GM21390 (cell line): Measurements from ENCODE around the gene SLC8A1.

Source experiments
- ATAC-seq: cut with Tn5 transposase; IDR thresholded peaks from one replicate; pipeline ENCODE4 v1.9.1; 2021; ENCODE audit not compliant: unreplicated experiment

The SLC8A1 gene

DNA sequence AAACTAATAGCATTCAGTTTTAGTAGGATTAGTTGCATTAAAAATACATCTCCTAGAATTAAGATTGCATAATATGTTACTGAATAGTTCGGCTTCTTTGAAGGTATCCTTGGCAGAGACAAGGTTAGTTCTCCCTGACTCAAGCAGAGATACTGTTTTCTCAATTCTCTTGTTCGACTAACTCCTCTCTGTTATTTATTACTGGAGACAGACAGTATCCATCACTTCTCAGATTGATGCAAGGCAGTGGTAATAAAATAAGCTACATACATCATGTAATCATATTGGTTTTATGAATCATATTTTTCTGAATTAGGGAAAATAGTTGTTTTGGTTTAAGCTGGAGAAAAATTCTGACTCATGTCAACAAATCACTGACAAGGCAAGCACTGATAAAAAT is 134.8 kb downstream of the SLC8A1 start:
- no peak for ATAC-seq

DNA sequence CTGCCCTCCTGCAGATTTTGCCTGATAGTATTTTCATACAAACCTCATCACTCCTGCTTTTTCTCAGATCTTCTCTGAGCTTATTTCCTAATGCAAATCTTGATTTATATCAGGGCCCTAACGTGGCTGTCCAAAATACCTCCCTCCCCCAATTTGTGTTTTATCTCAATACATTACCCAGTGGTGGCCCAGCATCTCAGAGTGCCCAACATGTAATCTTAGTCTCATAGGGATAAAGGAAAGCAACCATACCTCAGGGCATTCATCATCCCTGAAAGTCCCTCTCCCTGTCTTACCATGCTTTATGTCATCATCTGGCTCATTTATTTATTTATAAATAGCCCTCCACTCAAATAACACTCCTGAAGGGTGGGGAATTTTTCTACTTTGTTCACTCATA is 135.3 kb downstream of the SLC8A1 start:
- no peak for ATAC-seq

DNA sequence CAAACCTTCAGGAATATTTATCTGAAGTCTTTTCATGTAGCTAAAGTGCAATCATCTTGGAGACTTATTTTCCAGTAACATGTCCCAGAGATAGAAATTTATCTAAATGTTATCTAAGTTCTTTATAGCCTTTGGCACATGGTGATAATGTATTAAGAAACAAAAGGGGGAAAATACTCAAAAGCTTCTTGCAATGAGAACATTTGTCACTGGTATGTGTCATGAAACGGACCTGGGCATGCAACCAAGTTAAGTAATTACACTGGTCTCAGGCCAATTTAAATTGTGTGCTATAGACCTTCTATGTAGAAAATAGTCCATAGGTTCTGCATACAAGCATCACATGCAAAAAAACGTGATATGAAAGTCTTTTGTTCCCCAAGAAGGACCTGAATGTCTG is 136.2 kb downstream of the SLC8A1 start:
- no peak for ATAC-seq

DNA sequence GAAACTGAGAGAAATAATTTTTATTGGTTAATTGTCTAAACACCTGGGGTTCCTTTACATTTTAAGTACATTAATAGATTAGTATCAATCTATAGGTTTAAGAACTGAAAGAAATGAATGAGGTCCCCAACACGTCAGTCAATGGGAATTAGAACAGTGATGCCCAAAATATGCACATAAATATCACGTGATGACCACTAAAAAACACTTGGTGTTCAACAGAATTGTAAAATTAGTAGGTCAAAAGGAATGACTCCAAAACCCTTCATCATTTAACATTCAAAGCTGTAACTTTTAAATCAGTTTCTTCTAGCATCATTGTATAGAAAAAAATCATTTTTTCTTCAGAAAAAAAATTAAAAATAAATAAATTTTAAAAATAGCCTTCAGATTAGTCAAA is 140.9 kb downstream of the SLC8A1 start:
- ATAC-seq: no peak

DNA sequence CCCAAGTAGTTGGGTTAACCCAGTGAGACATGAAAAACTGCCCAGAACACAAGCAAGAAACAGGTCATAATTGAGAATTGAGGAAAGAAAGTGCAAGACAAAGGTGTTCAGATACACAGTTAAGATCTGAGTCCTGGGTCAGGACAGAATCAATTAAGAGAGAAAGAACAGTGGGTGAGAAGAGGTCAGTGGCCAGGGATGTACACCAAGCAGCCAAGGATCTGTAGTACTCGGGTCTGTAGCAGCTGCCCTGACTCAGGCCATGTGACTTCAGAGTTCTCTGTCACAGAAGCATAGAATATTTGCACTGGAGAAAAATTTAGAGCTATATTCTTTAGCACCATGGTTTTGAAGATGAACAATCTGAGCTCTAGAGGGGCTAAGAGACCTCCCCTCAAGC is 141.6 kb downstream of the SLC8A1 start:
- ATAC-seq: no peak

DNA sequence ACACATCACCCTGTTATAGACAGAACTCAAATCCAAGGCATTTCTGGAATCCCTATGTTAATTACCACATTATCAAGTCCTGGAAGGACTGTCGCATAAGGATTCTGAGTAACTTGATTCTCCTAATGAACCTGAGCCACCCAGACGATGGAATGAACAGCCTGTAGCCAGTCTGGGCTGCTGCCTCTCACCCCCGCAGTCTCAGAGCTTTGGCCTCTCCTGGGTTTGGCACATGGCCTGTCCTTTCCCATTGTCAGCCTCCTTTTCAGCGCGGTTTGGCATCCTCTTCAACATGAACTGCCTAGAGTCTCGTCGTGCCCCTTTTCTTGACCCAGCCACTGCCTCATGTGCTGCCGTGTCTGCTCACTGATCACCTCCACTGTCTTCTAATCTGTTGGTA is 147.6 kb downstream of the SLC8A1 start:
- no peak for ATAC-seq

DNA sequence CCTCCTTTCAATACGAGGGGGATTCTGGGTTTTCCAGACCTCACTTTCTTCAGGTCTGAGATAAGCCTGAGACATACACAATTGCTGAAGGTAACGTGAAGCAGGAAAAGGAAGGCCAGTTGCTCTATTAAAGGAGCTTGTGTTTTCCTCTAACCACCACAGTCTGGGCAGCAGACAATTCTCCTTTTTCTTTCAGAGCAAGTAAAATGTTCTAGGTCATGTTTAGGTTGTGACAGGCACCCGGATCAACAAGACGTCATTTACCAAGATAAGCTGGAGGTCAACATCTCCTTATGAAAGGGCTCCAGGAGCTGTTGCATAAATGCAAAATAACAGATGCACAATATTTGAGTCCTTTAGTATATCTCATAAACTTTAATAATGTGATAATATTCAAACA is 148.1 kb downstream of the SLC8A1 start:
- ATAC-seq: no peak

DNA sequence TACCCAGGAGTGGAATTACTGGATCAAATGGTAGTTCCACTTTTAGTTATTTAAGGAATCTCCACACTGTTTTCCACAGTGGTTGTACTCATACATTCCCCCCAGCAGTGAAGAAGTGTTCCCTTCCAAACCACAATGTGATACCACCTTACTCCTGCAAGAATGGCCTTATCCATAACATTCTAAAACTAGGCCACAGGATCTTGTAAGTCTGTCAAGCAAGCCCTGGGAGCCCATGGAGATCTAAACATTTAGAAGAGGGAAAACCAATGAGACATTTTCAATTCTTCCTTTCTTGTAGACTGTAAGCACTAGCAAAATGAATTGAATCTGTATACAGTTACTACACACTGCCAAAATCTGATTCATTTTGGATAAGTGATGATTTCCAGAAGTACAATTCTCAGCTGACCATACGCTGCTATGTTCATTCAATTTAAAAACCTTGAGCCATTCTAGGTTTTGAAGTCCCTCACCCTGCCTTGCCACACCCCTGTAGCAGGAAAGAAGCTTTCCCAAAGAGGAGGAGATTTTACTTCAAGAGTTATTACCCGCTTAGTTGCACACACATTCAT is 149.1 kb downstream of the SLC8A1 start:
- no peak for ATAC-seq

DNA sequence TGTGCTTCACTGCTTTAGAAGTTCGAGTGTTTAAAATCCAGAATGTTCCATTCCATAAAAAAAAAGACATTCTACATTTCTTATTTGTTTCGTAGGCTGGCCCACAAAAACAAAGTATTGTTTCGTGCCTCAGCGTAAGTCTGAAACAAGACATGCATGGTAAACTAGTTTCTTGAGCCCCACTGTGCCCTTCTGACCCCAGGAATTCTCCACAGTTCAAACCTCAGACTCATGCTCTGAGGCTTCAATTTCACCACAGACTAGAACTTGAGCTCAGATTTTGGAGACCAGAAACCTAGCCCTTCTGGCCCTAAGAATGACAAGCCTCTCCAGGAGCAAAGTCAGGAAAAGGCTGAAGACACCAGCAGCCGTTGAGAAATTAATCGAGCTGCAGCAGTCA is 151.5 kb downstream of the SLC8A1 start:
- ATAC-seq: no peak

DNA sequence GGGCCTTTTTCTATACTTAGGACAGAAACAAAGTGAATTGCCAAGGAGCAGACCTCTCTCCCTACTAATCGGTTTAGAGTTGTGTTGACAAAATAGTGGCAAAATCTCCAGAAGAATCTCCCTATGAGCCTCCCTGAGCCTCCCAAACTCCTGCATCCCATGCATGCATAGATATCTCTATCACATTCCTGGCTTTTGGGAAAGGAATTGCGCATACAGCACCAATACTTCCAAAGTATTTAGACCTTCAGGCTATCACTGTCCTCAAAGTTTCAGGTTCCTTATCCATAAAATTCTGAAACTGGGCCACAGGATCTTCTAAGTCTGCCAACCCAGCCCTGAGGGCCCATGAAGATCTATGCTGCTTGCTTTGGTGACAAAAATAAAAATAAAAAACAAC is 152.1 kb downstream of the SLC8A1 start:
- no peak for ATAC-seq

DNA sequence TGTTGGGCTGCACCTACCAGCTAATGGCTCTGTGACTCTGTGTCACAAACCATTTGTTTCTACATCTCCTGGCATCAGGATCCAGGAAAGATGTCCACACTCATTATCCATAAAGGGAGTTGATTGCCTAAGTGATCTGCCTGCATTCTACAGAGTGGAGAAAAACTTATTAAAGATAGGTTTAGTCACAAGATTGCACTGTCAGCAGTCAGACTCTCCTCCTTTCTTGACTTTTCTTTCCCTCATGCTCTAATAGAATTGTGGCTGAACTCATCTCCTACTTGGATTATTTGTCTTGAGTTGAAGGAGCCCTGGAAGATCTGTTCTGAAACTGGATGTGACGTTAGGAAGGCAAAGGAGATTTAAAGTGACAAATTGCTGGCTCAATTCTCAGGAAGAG is 152.7 kb downstream of the SLC8A1 start:
- ATAC-seq: no peak

DNA sequence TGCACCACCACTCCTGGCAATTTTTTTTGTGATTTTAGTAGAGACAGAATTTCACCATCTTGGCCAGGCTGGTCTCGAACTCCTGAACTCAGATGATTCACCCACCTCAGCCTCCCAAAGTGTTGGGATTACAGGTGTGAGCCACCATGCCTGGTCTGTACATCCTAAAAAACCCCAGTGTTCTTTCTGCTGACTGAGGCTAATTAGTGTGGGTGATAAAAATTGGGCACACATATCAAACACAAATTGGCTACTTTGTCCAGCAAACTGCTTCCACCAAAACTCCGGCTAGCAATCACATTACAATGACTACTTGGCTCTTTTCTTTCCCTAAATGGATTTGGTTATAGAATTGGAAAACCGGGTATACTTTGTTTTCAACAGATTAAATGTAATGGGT is 153.9 kb downstream of the SLC8A1 start:
- ATAC-seq: no peak

DNA sequence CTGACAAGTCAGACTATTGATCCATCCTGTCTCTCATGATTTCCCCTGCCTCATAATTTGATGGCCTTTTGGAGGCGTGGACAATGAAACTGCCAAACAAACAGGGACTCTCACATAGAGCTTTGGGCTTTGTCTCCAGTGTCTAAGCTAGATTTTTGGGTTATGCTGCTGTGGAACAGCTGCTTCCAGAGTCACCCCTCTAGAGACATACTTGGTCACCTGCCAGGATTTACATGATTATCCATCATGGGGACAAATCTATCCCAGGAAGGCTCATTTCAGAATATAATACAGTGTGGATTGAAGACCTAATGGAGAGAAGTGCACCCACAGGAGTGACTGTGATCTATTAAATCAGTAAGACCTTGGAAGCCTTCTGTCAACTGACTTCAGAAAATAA is 159.6 kb downstream of the SLC8A1 start:
- ATAC-seq: no peak

DNA sequence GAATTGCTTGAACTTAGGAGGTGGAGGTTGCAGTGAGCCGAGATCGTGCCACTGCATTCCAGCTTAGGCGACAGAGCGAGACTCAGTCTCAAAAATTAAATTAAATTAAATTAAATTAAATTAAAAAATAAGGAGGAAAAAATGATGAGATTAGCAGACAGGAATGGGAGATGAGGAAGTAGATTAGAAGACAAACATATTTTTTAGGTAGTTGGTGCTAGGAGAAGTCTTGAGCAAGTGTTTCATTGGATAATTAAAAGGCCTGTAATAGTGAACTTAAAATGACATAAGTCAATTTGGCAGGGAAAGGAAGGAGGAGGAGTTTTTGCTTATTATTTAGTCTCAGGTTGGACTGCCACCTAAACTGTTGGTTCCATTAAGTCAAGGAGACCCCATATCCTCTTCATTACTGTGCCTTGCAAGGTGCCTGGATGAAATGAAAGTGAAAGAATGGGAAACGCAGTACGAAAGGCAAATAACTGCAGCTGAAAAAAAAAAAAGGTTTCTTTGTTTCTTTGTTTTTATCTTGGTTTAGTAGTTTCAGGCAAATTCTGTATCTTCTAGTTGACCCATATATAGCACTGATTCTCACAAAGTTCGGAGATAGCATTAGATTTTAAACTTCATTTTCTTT is 162.0 kb downstream of the SLC8A1 start:
- peak; percentile 40 for ATAC-seq

DNA sequence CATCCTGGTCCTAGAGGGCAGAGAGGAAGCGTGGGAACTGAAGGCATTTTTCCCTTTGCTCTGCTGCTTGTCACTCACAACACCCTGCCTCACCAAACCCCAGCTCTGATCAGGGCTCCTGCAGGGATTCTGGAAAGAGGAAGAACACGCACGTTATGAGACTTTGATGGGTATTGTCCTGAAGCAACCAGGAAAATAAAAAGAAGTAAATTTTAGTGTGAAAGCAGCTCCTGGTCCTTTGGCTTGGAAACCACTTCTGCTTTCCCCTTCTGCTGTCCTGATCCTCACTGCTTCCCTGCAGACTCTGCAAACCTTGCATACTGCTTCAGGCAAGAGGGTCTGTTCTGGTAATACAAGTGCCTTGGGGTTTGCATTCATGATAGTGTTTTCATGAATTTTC is 164.1 kb downstream of the SLC8A1 start:
- ATAC-seq: no peak

DNA sequence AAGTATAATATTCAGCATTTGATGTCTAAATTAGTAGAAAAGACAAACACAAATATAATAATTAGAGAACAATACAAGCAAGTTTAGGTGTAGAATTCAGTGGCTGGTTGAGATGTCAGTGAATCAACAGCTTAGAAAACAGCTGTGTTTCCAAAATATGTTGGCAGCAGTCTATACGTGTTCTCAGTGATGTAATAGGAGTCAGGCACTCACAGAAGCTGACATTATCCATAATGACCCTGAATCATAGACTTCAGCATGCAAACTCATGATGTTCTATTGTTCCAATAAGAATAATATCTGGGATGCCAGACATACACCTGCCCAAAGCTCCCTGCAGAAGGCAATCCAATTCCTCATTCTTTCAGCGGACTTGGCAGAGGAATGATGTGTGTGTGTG is 164.7 kb downstream of the SLC8A1 start:
- ATAC-seq: no peak

DNA sequence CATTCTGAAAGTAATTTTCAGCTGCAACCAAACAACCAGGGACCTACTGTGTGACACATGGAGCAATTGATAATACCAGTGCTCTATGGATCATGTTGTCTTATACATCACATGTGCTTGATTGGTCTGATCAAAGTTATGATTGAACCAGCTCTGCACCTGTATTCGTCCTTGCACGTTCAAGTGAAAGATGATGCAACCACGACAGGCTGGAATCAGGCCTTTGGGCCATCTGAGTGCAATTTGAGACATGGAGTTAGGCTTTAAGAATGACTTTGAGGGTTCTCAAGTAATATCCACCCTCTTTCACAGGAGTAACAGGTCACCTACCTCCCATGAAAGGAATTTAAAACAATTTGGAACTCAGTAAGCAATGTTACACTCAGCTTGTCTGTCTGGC is 165.2 kb downstream of the SLC8A1 start:
- ATAC-seq: no peak

DNA sequence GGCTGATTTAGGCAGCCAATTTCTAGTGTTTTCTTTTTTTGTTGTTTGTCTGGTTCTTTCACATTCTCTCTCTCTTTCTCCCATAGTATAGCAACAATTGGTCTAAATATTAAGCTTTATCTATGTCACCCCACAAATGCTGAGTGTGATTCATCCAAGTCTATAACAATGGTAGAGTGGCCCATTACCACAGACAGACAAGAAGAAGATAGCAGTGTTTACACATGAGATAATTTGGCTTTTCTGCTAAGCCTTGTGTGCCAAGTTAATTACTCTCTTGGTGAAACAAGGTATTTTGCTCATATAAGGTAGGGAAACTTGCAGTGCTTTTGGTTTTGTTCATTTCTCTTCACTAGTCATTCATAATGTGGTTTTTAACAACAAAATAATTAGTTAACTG is 166.5 kb downstream of the SLC8A1 start:
- ATAC-seq: no peak

DNA sequence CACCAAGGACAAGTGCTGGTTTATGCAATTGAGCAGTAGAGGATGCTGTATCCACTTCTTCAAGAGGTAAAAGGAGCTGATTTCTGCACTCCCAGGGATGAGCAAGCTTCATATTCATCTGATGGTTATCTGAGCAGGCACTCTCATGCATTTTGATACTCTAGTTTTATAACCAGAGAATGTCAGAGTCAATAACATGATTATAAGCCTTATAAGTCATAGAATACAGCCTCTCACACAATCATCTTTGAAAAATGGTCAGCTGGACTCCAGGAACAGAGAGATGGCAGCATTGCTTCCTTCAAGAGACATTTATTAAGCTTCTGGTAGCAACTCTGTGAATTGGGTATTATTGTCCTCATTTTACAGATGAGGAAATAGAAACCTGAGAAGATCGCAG is 167.1 kb downstream of the SLC8A1 start:
- ATAC-seq: no peak

DNA sequence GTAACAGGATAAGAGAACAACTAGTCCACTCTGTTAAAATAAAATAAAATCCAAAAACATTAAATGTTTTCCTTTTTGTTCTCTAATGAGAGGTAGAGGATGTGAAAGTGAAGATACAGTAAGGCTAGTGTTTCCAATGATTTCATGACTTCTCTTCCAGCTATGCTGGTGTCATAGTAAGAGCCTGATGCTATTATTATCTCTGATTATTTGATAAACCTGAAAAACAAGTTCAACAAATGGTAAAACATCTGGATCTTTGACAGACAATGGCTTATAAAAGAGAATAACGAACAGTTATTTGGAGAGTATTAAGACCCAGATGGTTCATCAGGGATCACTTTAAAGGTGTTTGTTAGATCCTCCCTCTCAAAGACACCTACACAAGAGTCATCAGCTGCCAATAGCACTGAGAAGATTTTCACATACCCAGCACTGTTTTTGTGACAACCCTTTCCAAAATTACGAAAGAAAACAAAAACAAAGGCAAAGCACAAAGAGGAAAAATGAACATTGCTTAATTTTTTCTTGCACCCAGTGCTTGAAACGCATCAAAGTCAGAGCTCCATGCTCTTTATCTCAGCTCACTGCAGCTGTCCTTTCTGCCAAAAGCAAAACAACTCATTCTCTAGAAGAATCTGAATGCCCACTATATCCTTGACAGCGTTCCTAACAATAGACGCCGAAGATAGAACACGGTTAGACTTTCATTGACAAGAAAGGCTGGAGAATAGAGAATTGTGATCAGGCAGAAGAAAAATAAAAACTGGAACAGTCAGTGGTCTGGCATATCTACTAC is 168.6 kb downstream of the SLC8A1 start:
- ATAC-seq: no peak

DNA sequence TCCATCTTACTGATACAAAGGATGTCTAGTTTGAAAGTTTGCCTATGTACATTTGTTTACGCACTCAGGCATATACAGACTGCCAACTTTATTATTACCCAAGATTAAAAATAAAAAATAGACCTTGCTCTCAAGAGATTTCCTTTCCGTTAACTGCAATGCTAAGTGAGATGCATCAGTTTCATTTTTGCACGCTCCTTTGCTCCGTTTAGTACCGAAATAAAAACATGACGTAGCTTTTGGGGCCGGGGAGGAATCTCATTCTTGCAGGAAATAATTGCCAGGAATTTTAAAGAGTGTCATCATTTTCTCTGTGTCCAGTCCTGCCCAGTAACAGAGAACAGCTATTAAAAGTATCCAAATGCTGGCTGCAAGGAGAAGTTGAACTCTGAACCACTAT is 169.5 kb downstream of the SLC8A1 start:
- ATAC-seq: peak; percentile 50
